HL-60 (cell line): Measurements from ENCODE around the gene PDYN.

Experiments used
- DNase-seq, 2 experiments: peaks; one replicate each; pipeline ENCODE4 v3.0.0-alpha.2; 2010 to 2020; ENCODE audit warnings: low read depth in 1 of 2, low spot score in 1 of 2
- H3K27ac ChIP-seq: fragments of 250-450 bp; sonication (Bioruptor Pico); replicated peaks from 2 replicates; pipeline ENCODE4 v1.5.1; 2020; ENCODE audit warnings: mild to moderate bottlenecking, moderate library complexity
- H3K27me3 ChIP-seq: fragments of 250-450 bp; sonication (Bioruptor Pico); 2 replicates; pipeline ENCODE4 v1.5.1; 2021; ENCODE audit warnings: mild to moderate bottlenecking, moderate library complexity; ENCODE audit not compliant: insufficient read depth, poor library complexity, severe bottlenecking
- H3K4me3 ChIP-seq: replicated peaks from 2 replicates; pipeline ENCODE4 v1.5.1; 2011; ENCODE audit warnings: mild to moderate bottlenecking, control low read depth, low read length; ENCODE audit not compliant: insufficient read depth
- GABPA ChIP-seq: IDR thresholded peaks from 2 replicates; pipeline ENCODE4 v1.6.1; 2012; ENCODE audit warnings: low read depth
- POLR2AphosphoS5 ChIP-seq: IDR thresholded peaks from 2 replicates; pipeline ENCODE4 v1.6.1; 2012; ENCODE audit warnings: low read depth
- SPI1 ChIP-seq: IDR thresholded peaks from 2 replicates; pipeline ENCODE4 v1.6.1; 2012; ENCODE audit warnings: low read depth, mild to moderate bottlenecking, borderline replicate concordance
- TF ChIP-seq, protein P1 (sequence below): IDR thresholded peaks from one replicate; pipeline ENCODE4 v1.5.1; 2011; ENCODE audit warnings: low read length, control low read depth, inconsistent platforms; ENCODE audit not compliant: insufficient read depth
- TF ChIP-seq, protein P2 (sequence below): IDR thresholded peaks from 2 replicates; pipeline ENCODE4 v1.6.1; 2012; ENCODE audit warnings: low read depth; ENCODE audit not compliant: insufficient replicate concordance

Gene PDYN

DNA sequence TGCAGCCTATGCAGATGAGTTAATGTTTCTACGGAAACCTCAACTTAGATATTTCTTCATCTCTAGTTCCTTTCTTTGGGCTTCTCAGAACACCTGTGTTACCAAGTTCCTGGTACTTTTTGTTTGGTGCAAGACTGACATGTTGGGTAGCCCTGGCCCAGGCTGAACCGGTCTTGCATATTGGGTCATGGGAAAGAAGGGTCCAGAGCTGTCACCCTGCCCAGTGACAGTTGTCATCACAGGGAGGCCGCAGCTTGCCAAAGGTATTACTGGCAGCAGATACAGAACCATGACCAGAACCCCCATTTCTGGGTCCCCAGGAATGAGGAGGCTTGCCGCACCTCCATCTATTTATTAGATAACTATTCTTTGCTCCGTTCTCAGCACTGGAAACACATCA is 40.2 kb downstream of the PDYN start:
- TF ChIP-seq SPI1 (peak; percentile 26; the same call in 1 of the 2 replicates), GABPA (no peak)
- DNase-seq: no peak
- H3K27me3 ChIP-seq: no peaks in the 10 kb centered on the region
- H3K4me3 ChIP-seq: no peak overlapping the region
- peak overlapping the region; percentile 89 for H3K27ac ChIP-seq

DNA sequence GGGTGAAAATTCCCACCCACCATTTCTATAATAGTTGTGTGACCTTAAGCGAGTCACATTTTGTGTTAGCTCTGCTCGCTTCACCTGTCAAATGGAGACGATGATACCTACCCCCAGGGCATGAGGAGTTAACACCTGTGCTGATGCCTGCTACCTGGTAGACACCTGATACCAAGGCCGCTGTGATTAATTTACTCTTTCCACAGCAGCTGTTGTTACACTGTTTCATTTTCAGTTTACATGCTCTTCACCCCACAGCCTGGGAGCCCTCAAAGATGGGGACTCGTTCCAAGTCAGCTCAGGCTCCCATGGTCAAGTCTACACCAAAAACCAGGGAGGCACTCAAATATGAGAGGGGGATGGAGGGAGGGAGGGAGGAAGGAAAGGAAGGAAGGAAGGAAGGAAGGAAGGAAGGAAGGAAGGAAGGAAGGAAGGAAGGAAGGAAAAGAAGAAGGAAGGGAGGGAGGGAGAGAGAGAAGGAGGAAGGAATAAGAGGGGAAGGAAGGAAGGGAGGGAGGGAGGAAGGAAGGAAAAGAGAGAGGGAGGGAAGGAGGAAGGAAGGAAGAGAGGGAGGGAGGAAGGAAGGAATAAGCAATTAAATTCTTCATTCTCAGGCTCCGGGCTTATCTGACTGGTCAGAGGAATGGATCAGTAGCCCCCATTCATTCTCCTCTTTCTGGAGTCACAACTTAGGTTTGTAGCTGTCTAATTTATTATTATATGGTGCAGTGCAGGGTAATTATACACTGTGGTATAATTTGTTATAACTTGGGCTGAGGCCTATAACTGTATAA is 40.9 kb downstream of the PDYN start:
- TF ChIP-seq, protein P1, sequence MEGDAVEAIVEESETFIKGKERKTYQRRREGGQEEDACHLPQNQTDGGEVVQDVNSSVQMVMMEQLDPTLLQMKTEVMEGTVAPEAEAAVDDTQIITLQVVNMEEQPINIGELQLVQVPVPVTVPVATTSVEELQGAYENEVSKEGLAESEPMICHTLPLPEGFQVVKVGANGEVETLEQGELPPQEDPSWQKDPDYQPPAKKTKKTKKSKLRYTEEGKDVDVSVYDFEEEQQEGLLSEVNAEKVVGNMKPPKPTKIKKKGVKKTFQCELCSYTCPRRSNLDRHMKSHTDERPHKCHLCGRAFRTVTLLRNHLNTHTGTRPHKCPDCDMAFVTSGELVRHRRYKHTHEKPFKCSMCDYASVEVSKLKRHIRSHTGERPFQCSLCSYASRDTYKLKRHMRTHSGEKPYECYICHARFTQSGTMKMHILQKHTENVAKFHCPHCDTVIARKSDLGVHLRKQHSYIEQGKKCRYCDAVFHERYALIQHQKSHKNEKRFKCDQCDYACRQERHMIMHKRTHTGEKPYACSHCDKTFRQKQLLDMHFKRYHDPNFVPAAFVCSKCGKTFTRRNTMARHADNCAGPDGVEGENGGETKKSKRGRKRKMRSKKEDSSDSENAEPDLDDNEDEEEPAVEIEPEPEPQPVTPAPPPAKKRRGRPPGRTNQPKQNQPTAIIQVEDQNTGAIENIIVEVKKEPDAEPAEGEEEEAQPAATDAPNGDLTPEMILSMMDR: no peak
- TF ChIP-seq GABPA (no peak), POLR2AphosphoS5 (no peak), SPI1 (no peak)
- TF ChIP-seq, protein P2, sequence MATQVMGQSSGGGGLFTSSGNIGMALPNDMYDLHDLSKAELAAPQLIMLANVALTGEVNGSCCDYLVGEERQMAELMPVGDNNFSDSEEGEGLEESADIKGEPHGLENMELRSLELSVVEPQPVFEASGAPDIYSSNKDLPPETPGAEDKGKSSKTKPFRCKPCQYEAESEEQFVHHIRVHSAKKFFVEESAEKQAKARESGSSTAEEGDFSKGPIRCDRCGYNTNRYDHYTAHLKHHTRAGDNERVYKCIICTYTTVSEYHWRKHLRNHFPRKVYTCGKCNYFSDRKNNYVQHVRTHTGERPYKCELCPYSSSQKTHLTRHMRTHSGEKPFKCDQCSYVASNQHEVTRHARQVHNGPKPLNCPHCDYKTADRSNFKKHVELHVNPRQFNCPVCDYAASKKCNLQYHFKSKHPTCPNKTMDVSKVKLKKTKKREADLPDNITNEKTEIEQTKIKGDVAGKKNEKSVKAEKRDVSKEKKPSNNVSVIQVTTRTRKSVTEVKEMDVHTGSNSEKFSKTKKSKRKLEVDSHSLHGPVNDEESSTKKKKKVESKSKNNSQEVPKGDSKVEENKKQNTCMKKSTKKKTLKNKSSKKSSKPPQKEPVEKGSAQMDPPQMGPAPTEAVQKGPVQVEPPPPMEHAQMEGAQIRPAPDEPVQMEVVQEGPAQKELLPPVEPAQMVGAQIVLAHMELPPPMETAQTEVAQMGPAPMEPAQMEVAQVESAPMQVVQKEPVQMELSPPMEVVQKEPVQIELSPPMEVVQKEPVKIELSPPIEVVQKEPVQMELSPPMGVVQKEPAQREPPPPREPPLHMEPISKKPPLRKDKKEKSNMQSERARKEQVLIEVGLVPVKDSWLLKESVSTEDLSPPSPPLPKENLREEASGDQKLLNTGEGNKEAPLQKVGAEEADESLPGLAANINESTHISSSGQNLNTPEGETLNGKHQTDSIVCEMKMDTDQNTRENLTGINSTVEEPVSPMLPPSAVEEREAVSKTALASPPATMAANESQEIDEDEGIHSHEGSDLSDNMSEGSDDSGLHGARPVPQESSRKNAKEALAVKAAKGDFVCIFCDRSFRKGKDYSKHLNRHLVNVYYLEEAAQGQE: no peak
- no peak overlapping the region for H3K4me3 ChIP-seq
- no peak for DNase-seq
- peak overlapping the region; percentile 89 for H3K27ac ChIP-seq
- no peaks in the 10 kb centered on the region for H3K27me3 ChIP-seq

DNA sequence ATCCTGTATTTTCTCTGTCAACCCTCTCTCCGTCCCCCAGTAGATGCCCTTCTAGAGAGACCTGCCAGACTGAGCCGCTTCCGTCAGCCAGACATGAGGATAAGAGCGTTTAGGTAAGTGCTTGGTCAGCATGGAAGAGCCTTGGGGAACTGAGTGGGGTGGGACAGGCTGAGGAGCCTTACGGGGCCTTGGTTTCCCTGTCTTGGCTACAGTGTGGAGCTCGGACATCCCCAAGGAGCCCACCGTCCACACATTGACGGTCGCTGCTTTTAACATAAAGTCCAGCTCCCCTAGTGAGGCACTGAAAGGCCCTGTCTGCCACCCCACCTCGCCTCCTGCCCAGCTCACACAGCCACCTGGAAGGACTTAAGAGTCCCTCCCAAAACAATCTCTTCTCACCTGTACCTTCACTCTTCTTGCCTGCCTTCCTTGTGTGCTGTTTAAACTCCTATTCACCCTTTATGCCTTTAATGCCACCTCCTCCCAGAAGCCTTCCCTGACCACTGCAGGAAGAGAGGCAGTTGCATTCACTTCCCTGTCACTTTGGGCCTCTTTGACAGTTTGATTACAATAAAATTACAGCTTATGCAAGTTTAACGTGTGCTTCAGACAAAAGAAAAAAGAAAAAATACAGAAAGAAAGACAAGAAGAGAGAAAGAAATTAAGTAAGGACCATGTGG is 42.3 kb downstream of the PDYN start:
- Histone ChIP-seq H3K27me3 (no peaks in the 10 kb centered on the region), H3K4me3 (no peak overlapping the region), H3K27ac (peak overlapping the region; percentile 89)
- no peak for DNase-seq
- no peak for TF ChIP-seq GABPA
- TF ChIP-seq, protein P1: no peak
- TF ChIP-seq SPI1: peak; percentile 22; the same call in 1 of the 2 replicates
- TF ChIP-seq POLR2AphosphoS5: no peak

DNA sequence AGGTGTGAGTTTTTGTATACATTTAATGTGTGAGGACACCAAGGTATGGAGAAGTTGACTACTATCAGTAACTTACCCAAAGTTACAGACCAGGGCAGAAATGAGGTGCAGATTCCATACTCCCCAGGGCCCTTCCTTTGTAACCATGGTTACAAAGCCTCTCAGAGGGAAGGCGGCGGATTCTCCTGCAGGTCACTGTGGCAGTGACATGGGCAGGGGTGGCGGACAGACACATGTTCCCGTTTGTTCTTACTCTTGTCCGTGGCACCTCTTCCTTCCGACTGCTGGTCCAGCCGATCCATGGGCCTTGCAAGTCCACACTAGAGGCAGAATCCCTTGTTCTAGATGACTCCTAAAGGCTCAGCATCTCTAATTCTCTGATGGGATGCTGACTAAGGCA is 43.0 kb downstream of the PDYN start:
- DNase-seq: no peak

More for the DNA sequence above, 43.0 kb downstream of the PDYN start:
- no peak overlapping the region for H3K4me3 ChIP-seq
- no peaks in the 10 kb centered on the region for H3K27me3 ChIP-seq
- peak overlapping the region; percentile 89; the same call in 1 of the 2 replicates for H3K27ac ChIP-seq
- TF ChIP-seq POLR2AphosphoS5 (no peak), GABPA (no peak), SPI1 (no peak)
- TF ChIP-seq, protein P2: no peak
- TF ChIP-seq, protein P1: no peak
